SJSA1 (cell line): ENCODE data around the gene MRPL58. TPM values are rescaled to one million over a fixed set of nuclear protein-coding genes. Genes with fewer than 3 reads are reported as not detected.
"Not testable (repeated sequence)": the region's sequence is repeated elsewhere in the genome, so short reads cannot be mapped to it uniquely, and the experiment has no call there.

Source experiments
- DNase-seq, 2 experiments: peaks; one replicate each; pipeline ENCODE4 v3.0.0-alpha.2; 2015 to 2020; ENCODE audit warnings: low spot score in 2 of 2, low read depth in 1 of 2
- H3K27ac ChIP-seq: fragments of 250-450 bp; sonication (Bioruptor Pico); 2 replicates; pipeline ENCODE4 v1.5.1; 2020; ENCODE audit warnings: mild to moderate bottlenecking, moderate library complexity
- H3K27me3 ChIP-seq: fragments of 250-450 bp; sonication (Bioruptor Pico); replicated peaks from 2 replicates; pipeline ENCODE4 v1.5.1; 2020; ENCODE audit warnings: mild to moderate bottlenecking, moderate library complexity
- H3K36me3 ChIP-seq: fragments of 250-450 bp; sonication (Bioruptor Pico); 2 replicates; pipeline ENCODE4 v1.5.1; 2020; ENCODE audit warnings: mild to moderate bottlenecking
- H3K4me1 ChIP-seq: fragments of 250-450 bp; sonication (Bioruptor Pico); replicated peaks from 2 replicates; pipeline ENCODE4 v1.6.1; 2021; ENCODE audit warnings: mild to moderate bottlenecking
- H3K4me3 ChIP-seq: fragments of 250-450 bp; sonication (Bioruptor Pico); 2 replicates; pipeline ENCODE4 v1.5.1; 2020; ENCODE audit warnings: mild to moderate bottlenecking
- H3K9me3 ChIP-seq: fragments of 250-450 bp; sonication (Bioruptor Pico); replicated peaks from 2 replicates; pipeline ENCODE4 v1.5.1; 2020; ENCODE audit warnings: mild to moderate bottlenecking
- total RNA-seq: library from RNA; depleted of rRNA; stranded (reverse); fragments of >200 nt; shearing (Covaris generic); gene quantifications from 2 replicates; pipeline ENCODE4 v1.2.3, GENCODE V29; 2014

Gene MRPL58
- total RNA-seq, 1 experiment from 2014 or later, result 154 TPM

DNA sequence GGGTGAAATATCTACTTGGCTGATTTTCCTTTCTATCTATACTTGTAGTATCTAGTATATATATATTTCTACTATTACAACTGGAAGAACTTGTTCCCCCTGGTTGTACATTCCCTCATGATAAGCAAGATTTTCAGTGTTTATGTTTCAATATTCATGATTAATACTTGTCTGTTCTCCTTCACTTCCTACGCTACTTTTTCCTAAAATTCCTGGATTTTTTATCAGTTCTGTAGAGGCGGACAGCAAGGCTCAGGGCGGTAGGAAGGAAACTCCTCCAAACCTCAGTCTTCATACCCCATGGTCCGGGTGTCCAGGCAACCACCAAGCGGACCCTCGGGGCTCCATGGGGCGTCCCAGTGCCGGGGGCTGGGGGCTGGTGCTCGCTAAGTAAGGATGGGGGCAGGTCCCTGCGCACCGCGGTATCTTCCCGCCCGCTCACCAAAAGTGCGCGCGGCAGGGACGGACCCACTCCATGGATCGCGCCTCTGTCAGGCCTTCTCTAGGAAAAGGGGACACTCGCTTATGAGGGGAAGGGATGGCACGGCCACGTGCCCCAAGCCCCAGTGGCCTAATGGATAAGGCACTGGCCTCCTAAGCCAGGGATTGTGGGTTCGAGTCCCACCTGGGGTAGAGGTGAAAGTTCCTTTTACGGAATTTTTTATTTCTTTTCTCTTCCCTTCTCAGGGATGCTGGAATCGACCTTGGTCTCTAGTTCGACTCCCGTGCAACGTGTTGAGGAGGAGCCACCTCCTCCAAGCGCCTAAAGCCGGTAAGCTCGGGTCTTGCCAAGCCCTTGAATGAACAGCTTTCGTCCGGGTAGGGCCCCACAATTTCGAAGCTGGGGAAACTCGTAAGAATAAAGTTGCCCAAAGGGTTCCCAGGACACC, 21.1 kb downstream of the MRPL58 start:
- peak; percentile 98 to 100 for DNase-seq
- no peaks in the 10 kb centered on the region for H3K27me3 ChIP-seq
- peaks cover 6% of the 10 kb centered on the region for H3K9me3 ChIP-seq
- H3K36me3 ChIP-seq, result peaks cover 15% of the 10 kb centered on the region
- no peak overlapping the region for H3K27ac ChIP-seq
- H3K4me1 ChIP-seq, result peaks cover 19% of the 10 kb centered on the region
- peak overlapping the region; percentile 63 for H3K4me3 ChIP-seq

DNA sequence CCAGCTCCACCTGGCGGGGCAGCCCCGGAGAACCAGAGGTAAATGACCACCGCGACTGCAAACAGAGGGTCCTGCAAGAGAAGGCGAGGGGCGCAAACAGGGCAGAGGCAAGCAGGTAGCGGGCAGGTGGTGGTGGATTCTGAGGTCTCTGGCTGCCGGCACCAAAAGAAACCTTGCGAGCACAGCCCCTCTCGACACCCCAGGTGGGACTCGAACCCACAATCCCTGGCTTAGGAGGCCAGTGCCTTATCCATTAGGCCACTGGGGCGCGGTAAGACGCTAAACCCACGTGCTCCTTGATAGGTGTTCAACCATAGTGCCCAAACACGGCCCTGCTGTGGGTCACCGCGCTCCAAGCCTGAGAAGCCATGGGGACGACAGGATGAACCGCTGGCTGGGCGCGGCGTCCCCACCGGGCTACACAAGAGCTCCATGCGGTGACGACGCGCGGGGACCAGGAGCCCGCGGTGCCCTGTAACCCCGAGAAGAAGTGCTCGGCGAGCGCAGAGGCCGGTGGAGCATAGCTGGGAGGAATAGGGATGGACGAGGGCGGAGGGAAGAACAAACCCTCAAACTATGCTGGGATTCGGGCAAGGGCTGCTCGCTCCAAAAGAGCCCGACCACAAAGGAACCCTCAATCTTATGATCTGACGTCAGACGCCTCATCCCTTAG, 21.9 kb downstream of the MRPL58 start:
- Histone ChIP-seq H3K4me3 (peak overlapping the region; percentile 63), H3K36me3 (peaks cover 23% of the 10 kb centered on the region), H3K9me3 (peaks cover 6% of the 10 kb centered on the region), H3K27ac (peak overlapping the region; percentile 65), H3K4me1 (peaks cover 19% of the 10 kb centered on the region), H3K27me3 (no peaks in the 10 kb centered on the region)
- peak; percentile 97 to 98 for DNase-seq

DNA sequence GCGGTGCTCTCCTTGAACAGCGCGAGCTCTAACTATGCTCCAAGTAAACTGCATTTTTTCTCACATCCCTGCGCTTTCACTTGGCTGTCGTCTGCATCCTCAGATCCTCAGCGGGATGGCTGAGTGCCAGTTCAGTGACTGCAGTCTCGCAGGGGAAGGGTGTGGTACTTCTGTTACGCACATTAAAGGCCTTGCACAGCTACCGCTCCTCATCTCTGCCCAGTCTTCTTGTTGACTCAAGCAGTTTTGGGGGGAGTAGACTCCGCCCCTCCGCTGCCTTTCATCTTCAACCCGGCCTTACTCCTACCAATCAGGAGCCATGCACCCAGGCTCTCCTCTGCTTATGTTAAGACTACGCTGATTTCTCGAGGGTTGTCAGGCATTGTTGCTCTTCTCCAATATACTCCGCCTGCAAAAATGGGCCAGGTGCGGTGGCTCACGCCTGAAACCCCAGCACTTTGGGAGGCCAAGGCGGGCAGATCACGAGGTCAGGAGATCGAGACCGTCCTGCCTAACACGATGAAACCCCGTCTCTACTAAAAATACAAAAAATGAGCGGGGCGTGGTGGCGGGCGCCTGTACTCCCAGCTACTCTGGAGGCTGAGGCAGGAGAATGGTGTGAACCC, 24.3 kb downstream of the MRPL58 start:
- H3K9me3 ChIP-seq, result no peaks in the 10 kb centered on the region
- H3K27me3 ChIP-seq, result no peaks in the 10 kb centered on the region
- no peak overlapping the region for H3K4me3 ChIP-seq
- no peak for DNase-seq
- no peak overlapping the region for H3K27ac ChIP-seq
- H3K36me3 ChIP-seq, result peaks cover 45% of the 10 kb centered on the region
- peaks cover 19% of the 10 kb centered on the region for H3K4me1 ChIP-seq

DNA sequence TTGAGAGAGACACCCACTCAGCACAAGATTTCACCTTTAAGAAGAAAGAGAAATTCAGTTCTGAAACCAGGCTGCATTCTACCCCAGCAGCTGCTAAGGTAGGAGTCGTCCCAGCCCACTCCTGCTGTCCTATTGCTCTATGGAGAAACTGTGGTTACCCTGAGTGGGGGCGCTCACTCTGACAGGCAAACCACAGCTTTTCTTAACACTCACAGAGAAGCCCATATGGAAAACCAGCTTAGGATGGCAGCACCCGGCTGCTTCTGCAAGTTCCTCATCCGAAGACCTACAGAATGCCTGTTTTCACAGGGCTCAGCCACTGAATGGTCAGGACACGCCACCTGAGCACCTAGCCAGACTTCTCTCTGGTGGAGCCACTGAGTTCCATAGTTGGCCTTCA, 26.8 kb downstream of the MRPL58 start:
- Histone ChIP-seq H3K4me3 (no peak overlapping the region), H3K9me3 (no peaks in the 10 kb centered on the region), H3K36me3 (peaks cover 51% of the 10 kb centered on the region), H3K27me3 (no peaks in the 10 kb centered on the region), H3K27ac (no peak overlapping the region), H3K4me1 (peaks cover 9% of the 10 kb centered on the region)
- DNase-seq, result no peak

DNA sequence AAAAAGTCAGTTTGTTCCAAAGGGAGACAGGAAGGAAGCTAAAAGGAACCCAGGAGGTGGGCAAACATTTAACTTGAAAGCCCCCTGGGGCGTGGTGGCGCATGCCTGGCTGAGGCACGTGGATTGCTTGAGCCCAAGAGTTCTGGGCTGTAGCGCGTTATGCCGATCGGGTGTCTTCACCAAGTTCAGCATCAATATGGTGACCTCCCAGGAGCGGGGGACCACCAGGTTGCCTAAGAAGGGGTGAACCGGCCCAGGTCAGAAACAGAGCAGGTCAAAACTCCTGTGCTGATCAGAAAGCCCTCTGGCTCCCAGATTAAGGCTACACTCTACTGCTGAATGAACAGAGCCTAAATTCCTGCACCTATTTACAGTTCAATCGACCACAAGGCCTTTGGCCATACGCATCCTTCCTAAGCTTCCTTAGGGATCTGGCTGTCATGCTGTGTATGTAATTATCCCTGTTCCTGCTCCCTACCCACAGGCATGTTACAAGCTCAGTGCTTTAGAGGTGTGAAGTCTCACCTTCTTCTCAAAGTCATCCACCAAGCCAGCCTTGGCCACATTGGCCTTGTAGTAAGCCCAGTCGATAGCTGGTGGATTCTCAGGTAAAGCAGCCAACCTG, 29.3 kb downstream of the MRPL58 start:
- no peak for DNase-seq
- Histone ChIP-seq H3K27ac (no peak overlapping the region), H3K27me3 (no peaks in the 10 kb centered on the region), H3K36me3 (peaks cover 50% of the 10 kb centered on the region), H3K4me3 (no peak overlapping the region), H3K9me3 (no peaks in the 10 kb centered on the region), H3K4me1 (0 out of 2 replicates have a peak, but pooled peaks cover 3% of the 10 kb centered on the region)

DNA sequence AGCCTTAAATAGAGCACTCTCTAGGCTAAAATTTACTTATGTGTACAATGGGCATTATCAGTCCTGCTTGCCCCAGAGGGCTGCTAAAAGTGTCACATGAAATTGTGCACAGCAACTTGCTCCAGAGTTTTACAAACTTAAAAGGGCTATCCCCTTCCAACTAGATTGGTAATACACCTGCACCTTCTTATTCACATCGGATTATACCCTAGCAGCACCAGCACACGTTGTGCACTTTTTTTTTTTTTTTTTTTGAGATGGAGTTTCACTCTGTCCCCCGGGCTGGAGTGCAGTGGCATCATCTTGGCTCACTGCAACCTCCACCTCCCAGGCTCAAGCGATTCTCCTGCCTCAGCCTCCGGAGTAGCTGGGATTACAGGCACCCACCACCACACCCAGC, 31.3 kb downstream of the MRPL58 start:
- H3K9me3 ChIP-seq, H3K27ac ChIP-seq, DNase-seq, H3K27me3 ChIP-seq, H3K4me3 ChIP-seq: not testable (repeated sequence)
- peaks cover 15% of the 10 kb centered on the region for H3K4me1 ChIP-seq
- peaks cover 43% of the 10 kb centered on the region for H3K36me3 ChIP-seq

DNA sequence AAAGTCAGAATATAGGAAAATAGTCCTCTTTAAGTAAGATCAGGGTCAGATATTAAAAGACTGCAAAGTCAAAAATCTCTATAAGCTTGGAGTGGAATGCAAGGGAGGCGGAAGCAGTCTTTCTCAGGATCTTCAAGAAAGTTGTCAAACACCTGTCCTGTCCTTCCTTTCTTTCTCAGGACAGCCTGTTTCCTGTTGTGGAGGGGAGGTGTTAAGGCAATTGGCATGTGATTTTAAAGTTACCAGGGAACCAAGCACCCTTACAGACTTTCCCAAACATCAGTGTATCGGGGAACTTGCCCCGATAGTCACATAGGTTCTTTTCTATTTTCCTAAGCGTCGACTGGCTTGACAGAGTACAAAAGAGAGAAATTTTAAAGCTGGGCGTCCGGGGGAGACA, 32.2 kb downstream of the MRPL58 start:
- no peaks in the 10 kb centered on the region for H3K9me3 ChIP-seq

DNA sequence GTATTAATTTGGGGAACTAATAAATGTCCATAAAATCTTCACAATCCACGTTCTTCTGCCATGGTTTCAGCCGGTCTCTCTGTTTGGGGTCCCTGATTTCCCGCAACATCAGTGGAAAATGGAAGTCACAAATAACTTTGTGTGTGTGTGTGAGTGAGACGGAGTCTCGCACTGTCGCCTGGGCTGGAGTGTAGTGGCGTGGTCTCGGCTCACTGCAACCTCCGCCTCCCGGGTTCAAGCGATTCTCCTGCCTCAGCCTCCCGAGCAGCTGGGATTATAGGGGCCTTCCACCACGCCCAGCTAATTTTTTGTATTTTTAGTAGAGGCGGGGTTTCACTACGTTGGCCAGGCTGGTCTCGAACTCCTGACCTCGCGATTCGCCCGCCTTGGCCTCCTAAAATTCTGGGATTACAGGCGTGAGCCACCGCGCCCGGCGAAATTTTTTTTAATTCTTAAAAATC, 33.5 kb downstream of the MRPL58 start:
- DNase-seq, result peak in 1 of 2 experiments; percentile 23
- peak overlapping the region; percentile 36; the same call in 1 of the 2 replicates for H3K27ac ChIP-seq

More for the DNA sequence above, 32.2 kb downstream of the MRPL58 start:
- peaks cover 16% of the 10 kb centered on the region for H3K4me1 ChIP-seq
- no peak for DNase-seq
- H3K4me3 ChIP-seq, result no peak overlapping the region
- H3K27ac ChIP-seq, result no peak overlapping the region
- no peaks in the 10 kb centered on the region for H3K27me3 ChIP-seq
- peaks cover 43% of the 10 kb centered on the region for H3K36me3 ChIP-seq

DNA sequence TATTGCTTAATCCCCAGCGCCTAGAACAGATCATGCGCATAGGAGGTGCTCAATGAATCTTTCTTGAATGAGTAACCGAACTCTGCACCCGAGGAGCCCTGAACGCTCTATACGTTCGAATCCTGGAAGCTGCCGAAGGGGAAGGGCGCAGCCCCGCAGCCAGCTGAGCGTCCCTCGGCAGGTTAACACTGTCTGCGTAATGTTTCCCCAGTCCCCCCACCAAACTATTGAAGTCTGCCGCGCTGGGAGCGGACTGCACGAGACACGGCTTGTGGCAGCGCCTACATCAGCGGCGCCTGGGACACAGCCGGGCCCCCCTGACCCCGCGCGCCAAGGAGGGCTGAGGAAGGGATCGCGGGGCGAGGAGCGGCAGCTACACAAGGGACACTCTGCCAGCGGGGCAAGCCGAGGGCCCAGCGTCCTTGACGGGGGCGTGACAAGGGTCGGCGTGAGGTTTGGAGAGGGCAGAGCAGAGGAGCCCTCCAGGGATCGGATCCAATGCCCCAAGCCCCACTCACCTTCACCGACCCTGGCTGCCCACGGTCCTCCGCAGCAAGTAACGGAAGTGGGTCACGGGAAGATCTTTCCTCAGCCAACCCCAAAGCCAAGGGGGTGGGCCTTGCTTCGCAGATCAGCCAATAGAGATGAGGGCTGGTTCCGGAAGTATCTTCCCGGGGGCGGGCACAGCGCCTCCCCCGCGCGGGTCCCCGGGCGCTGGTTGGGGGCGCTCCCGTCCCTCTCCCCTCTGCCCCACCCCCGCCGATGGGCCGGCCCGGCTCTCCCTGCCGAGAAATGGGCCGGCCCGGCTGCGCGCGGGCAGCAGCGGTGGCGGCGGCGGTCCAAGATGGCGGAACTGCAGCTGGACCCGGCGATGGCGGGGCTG, 34.2 kb downstream of the MRPL58 start, which contains the start of the genes ATP5PD and KCTD2:
ATP5PD (minus strand) TSS at position 563 of the 883 bp plus-strand sequence. CDS start 4,319 bp downstream, outside the sequence.
KCTD2 (plus strand) TSS at position 819 of the 883 bp plus-strand sequence; CDS start at position 845, 26 bp downstream.
- Histone ChIP-seq H3K9me3 (no peaks in the 10 kb centered on the region), H3K27me3 (no peaks in the 10 kb centered on the region), H3K36me3 (peaks cover 39% of the 10 kb centered on the region), H3K27ac (peak within 1 kb of the TSS; percentile 36), H3K4me3 (peak within 1 kb of the TSS; percentile 81), H3K4me1 (peaks cover 16% of the 10 kb centered on the region)
- DNase-seq, result peak; percentile 99

More for the DNA sequence above, 33.5 kb downstream of the MRPL58 start:
- not testable (repeated sequence) for H3K9me3 ChIP-seq, H3K27me3 ChIP-seq
- Histone ChIP-seq H3K36me3 (peaks cover 42% of the 10 kb centered on the region), H3K4me3 (peak overlapping the region; percentile 81), H3K4me1 (peaks cover 16% of the 10 kb centered on the region)

DNA sequence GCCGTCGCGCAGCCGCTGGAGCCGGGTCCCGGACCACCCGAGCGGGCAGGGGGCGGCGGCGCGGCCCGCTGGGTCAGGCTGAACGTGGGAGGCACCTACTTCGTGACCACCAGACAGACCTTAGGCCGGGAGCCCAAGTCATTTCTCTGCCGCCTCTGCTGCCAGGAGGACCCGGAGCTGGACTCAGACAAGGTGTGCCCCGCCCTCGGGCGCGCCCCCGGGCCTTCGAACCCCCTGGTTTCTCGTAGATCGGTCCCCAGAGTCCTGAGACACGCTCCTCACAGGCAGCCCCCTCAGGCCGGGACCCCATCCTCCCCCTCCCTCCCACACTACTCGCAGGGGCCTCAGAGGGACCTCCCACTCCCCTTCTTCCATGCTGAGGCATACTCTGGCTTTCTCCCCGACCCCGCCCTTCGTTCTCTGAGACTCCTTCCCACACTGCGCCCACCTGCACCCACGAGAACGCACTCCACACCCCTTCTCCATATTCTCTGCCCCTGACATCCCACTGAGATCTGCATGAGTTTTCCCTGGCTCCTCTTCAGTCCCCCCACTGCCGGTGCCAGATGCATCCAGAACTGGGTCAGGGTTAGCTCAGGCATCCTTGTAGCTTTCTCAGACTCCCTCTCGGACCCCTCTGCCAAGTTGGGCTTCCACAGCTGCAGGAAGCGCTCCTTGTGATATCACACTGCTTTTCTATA, 35.1 kb downstream of the MRPL58 start:
- Histone ChIP-seq H3K9me3 (no peaks in the 10 kb centered on the region), H3K36me3 (peaks cover 40% of the 10 kb centered on the region), H3K4me3 (peak overlapping the region; percentile 81), H3K27me3 (no peaks in the 10 kb centered on the region), H3K4me1 (peaks cover 16% of the 10 kb centered on the region), H3K27ac (no peak overlapping the region)
- peak in 1 of 2 experiments; percentile 16 for DNase-seq

DNA sequence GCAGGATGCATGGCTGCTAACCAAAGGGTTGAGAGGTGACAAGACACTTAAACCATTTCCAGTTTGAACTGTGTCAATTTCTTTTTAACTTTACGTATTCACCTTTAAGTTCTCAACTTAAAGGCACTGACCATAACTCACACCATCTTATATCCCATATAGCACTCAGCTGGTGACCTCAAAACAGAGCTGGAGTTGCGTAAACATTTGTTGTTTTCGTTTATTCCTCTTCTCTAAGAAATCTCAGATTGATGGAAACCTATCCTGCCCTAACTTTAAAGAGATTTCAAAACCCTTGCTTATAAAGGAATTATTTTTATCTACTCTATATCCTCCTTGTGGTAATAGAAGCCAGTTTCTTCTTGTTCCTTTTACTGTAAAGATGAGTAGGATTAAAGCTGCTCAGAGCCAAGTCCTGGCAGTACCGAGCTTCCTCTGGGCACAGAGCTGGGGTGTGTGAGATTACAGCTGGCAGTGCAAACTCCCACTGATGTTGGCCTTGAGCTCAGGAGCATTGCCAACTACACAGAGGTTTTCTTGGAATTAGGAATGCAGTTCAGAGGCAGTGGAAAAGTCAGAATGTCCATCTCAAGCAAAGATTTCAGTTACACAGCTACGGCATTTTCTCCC, 35.9 kb downstream of the MRPL58 start:
- peaks cover 16% of the 10 kb centered on the region for H3K4me1 ChIP-seq
- peaks cover 47% of the 10 kb centered on the region for H3K36me3 ChIP-seq
- no peaks in the 10 kb centered on the region for H3K27me3 ChIP-seq
- peak overlapping the region; percentile 81 for H3K4me3 ChIP-seq
- H3K27ac ChIP-seq, result no peak overlapping the region
- H3K9me3 ChIP-seq, result no peaks in the 10 kb centered on the region
- no peak for DNase-seq

DNA sequence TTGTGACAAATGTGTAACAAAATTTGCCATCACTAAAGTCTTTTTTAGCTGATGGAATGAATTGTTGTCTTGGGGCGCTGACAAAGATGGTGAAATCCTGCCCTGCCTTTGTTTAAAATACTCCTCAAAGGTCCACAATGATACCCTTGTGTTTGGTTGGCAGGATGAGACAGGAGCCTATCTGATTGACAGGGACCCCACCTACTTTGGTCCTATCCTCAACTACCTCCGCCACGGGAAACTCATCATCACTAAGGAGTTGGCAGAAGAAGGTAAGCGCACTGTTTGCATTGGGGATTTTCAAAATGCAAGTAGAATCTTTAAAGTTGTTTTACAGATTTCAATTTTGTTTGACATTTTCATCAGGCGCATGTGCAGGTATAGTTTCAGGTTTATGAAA, 36.6 kb downstream of the MRPL58 start:
- Histone ChIP-seq H3K27ac (no peak overlapping the region), H3K36me3 (peaks cover 52% of the 10 kb centered on the region), H3K4me1 (peaks cover 16% of the 10 kb centered on the region), H3K9me3 (no peaks in the 10 kb centered on the region), H3K4me3 (no peak overlapping the region), H3K27me3 (no peaks in the 10 kb centered on the region)
- no peak for DNase-seq
